Measurements from ENCODE around the gene GALE.
"Not testable (repeated sequence)": the region's sequence is repeated elsewhere in the genome, so short reads cannot be mapped to it uniquely, and the experiment has no call there.

The GALE gene

DNA sequence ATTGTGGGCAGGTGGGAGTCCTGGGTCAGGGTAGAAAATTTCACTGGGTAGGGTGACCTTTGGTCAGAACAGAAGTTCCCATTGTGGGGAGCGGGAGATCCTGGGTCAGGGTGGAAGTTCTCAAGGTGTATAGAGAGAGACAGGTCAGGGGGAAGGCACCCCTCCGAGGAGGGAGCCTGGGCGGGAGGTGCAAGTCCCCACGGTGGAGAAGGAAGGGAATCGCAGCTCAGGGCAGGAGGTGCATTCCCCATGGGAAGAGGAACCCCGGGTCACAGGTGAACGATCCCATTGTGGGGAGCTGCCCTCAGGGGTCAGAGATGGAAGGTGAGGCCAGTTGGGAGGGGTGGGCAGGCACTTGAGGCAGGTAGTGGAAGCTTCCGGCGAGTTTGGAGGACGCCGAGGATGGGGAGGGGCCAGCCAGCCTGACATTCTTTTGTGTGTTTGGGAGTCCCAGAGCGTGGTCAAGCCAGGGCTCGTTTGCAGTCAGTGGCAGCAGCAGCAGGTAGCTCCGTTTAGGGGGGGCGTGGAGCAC, 9.0 kb downstream of the GALE start:
- no peak for DNase-seq

- DNase-seq: peak; percentile 75
These were observed 9.6 kb downstream of the GALE start, which contains the start of gene LYPLA2 for GRCh38 chr1:23790696-23791515. Gene LYPLA2 (plus strand): TSS chr1:23791145. CDS start chr1:23792683, 1,538 bp downstream.

DNA sequence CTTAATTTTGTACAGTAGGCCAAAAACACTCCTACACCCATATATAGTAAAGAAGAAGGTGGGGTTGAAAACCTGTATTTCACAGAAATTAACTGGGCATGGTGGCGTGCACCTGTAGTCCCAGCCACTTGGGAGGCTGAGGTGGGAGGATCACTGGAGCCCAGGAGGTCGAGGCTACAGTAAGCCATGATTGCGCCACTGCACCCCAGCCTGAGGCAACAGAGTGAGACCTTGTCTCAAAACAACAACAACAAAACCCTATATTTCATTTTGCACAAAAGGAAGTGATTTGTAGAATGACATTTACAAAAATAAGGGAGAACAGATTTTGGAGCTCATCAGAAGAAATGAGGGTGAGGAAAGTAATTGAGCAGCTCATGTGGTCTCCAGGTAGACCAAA, 11.9 kb downstream of the GALE start:
- DNase-seq: no peak

GRCh38 chr1:23787701-23788100, 12.9 kb downstream of the GALE start:
- DNase-seq: no peak

- DNase-seq: no peak
These were observed 15.7 kb downstream of the GALE start for GRCh38 chr1:23784846-23785245.

- DNase-seq: not testable (repeated sequence)
These were observed 17.4 kb downstream of the GALE start for GRCh38 chr1:23783141-23783540.

DNA sequence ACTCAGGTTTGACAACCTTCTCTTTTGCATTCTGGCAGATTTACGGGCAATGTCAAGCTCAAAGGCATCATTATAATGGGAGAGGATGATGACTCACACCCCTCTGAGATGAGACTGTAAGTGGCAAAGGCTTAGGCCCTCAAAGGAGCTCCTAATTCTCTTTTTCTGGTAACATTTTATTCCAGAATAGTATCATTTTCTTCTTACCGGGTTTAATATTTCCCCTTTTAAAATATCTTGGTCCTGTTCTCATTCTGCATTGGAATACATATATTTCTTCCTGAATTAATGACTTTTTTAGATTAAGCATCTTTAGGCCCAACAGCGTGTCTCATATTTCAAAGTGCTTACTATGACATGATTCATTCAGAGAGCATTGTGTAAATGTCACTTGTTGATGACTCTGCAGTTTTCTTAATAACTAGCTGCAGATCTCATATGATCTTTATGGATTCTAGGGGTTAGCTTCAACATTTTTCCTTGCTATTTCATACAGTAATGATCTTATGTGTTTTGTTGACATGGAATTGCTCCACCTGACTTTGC, 20.7 kb downstream of the GALE start:
- DNase-seq: no peak

DNA sequence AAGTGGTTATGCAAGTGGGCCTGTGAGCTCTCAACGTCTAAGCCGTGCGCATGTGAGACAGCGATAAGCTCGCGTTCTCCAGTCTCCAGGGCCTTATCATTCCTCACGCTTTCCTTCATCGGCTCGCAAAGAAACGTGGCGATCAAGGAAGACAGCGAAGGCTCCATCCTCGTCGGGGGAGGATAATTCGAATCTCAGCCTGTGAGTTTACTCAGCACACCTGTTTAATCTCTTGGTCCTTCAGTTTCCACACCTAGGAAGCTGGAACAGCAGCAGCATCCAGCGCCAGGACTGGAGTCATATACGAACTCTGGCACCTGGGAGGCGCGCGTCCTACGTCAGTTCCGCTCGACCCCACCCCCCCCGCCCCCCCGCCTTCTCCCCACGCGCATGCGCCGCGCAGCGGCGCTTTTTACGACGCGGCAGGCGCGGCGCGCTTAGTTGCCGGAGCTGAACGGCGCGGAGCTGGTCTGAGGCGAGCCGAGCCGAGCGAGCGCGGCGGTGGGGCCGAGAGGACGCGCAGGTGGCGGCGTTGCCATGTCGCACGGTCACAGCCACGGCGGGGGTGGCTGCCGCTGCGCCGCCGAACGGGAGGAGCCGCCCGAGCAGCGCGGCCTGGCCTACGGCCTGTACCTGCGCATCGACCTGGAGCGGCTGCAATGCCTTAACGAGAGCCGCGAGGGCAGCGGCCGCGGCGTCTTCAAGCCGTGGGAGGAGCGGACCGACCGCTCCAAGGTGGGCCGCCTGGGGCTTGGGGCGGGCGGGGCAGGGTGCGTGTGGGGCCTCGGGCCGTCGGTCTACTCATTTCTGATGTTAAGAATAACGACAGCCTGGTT, 22.4 kb downstream of the GALE start, which contains the start of gene PITHD1:
TSS of gene PITHD1 (plus strand) at position 440 of the 836 bp plus-strand sequence. CDS start at position 538, 98 bp downstream.
- DNase-seq: peak; percentile 63

DNA sequence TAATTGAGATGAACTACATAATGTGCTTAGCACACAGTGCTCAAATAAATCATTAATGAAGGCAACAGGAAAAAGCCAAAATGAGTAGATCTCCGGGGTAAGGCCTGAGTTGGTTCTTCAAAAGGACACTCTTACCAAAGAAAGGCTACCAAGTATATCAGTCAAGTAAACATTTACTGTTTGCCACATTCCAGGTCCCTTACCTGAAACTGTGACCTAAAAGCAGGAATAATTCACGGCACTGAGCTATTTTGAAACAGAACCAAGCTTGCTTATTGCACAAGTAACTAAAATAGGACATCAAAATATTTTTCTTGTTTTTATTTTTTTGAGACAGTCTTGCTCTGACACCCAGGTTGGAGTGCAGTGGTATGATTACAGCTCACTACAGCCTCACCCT, 24.3 kb downstream of the GALE start:
- DNase-seq: no peak

GRCh38 chr1:23774174-23774880, 26.2 kb downstream of the GALE start:
- no peak for DNase-seq

- DNase-seq: no peak
These were observed 27.7 kb downstream of the GALE start for GRCh38 chr1:23772854-23773242.

GRCh38 chr1:23772049-23772853, 28.3 kb downstream of the GALE start:
- DNase-seq: peak; percentile 90

DNA sequence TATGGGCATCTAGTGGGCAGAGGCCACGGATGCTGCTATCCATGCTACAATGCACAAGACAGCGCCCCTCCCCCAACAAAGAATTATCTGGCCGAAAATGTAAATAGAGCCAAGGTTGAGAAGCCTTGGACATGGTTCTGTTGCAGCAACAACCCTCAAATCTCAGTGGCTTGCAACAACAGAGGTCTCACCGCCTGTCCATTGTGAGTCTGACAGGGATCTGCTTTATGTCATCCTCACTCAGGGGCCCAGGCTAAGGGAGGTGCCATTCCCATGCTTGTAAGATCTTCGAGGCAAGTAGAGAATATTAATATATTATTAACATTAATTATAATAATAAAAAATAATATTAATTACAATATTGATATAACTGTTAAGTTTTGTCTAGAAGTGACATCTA, 31.8 kb downstream of the GALE start:
- no peak for DNase-seq

- DNase-seq: no peak
These were observed 37.4 kb downstream of the GALE start for GRCh38 chr1:23763041-23763577.

DNA sequence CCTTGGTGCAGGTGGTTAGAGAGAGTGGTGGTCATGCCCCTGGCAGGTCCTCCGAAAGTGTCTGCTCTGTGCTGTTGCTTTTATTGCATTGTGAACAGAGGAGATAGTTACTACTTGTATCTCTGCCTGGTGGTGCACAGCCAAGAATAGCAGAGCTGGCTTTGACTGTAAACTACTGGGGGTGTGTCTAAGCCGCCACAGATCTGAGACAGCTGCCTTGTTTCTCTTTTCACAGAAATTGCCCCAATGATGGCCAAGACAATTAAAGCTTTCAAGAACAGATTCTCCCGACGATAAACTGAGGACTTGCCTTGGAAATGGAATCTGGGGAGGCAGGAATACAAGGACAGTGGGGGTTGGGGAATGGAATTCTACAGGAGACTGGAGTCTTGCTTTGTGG, 41.3 kb downstream of the GALE start:
- DNase-seq: no peak

DNA sequence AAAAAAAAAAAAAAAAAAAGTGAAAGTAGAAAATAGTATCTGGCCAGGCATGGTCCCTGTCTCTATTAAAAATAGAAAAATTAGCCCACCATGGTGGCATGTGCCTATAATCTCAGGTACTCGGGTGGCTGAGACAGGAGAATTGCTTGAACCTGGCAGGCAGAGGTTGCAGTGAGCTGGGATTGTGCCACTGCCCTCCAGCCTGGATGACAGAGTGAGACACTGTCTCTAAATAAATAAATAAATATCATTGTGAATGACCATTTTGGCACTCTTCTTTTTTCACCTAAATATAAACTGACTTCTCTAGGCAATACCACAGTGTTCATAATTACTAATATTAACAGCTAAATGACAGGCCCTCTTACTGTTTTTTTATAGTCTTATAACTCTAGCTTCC, 42.7 kb downstream of the GALE start:
- no peak for DNase-seq

DNA sequence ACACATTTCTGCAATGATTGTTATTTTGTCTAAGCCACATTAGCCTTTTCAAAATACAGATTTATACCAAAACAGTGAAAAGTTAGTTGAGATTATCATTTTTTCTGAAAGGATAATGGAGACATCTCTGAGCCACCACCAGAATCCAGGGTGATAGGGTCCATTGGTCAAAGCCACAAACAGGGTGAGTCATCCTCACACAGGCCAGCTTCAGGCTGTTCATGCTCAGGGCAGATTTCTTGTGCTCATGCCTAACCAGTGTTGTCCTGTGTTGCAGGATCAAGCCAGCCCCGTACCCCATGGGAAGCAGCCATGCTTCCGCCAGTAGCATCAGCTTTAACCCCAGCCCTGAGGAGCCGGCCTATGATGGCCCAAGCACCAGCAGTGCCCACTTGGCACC, 43.9 kb downstream of the GALE start:
- DNase-seq: no peak

DNA sequence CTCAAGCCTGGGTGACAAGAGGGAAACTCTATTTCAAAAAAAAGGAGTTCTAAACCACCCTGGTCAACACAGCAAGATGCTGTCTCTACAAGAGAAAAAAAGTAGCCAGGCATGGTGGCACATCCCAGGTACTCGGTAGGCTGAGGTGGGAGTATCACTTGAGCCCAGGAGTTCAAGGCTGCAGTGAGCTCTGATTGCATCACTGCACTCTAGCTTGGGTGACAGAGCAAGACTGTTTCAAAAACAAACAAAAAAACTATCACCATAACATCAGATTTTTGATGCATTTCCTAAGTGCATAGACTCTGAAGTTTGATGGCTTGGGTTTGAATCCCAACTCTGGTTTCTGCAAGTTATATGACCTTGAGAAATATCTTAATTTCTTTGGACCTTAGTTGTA, 47.6 kb downstream of the GALE start:
- no peak for DNase-seq

GRCh38 chr1:23751815-23752200, 48.7 kb downstream of the GALE start:
- DNase-seq: no peak

DNA sequence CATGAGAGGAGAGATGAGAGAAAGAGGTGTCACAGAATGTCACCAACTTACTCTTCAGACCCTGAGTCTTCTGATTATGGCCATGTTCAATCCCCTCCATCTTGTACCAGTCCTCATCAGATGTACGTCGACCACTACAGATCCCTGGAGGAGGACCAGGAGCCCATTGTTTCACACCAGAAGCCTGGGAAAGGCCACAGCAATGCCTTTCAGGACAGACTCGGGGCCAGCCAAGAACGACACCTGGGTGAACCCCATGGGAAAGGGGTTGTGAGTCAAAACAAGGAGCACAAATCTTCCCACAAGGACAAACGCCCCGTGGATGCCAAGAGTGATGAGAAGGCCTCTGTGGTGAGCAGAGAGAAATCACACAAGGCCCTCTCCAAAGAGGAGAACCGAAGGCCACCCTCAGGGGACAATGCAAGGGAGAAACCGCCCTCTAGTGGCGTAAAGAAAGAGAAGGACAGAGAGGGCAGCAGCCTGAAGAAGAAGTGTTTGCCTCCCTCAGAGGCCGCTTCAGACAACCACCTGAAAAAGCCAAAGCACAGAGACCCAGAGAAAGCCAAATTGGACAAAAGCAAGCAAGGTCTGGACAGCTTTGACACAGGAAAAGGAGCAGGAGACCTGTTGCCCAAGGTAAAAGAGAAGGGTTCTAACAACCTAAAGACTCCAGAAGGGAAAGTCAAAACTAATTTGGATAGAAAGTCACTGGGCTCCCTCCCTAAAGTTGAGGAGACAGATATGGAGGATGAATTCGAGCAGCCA, 49.3 kb downstream of the GALE start:
- DNase-seq: peak; percentile 7

GRCh38 chr1:23748016-23748415, 52.5 kb downstream of the GALE start:
- no peak for DNase-seq

All from activated T-cell treated with anti-CD3 and anti-CD28 coated beads for 4 hours (primary cell).